HG02642 (cell line): ENCODE data around the gene NRL.
A peak's percentile ranks its signal among the peaks of the same experiment; 100 is the strongest.
"Not testable (repeated sequence)": the region's sequence is repeated elsewhere in the genome, so short reads cannot be mapped to it uniquely, and the experiment has no call there.

ENCODE experiments used
- ATAC-seq: cut with Tn5 transposase; IDR thresholded peaks from one replicate; pipeline ENCODE4 v1.9.1; 2021; ENCODE audit warnings: mild to moderate bottlenecking; ENCODE audit not compliant: unreplicated experiment, poor library complexity

Gene NRL

GRCh38 chr14:24055971-24056799 is 58.6 kb downstream of the NRL start:
- no peak for ATAC-seq

- no peak for ATAC-seq
Observed at GRCh38 chr14:24054646-24055045, 60.1 kb downstream of the NRL start.

GRCh38 chr14:24054324-24054641 is 60.5 kb downstream of the NRL start:
- ATAC-seq = no peak

- no peak for ATAC-seq
Observed at GRCh38 chr14:24053548-24054323, 61.0 kb downstream of the NRL start.

GRCh38 chr14:24052656-24053547 is 61.8 kb downstream of the NRL start:
- ATAC-seq = no peak

- peak; percentile 79 for ATAC-seq
Observed at GRCh38 chr14:24051789-24052655, 62.7 kb downstream of the NRL start, which contains the start of gene CARMIL3. TSS of gene CARMIL3 (plus strand) at chr14:24052009. CDS start at chr14:24052154, 145 bp downstream.

- ATAC-seq = peak; percentile 3
Observed at GRCh38 chr14:24051176-24051788, 63.5 kb downstream of the NRL start.

GRCh38 chr14:24050753-24051152 is 64.0 kb downstream of the NRL start:
- ATAC-seq = not testable (repeated sequence)

- ATAC-seq = not testable (repeated sequence)
Observed at GRCh38 chr14:24049002-24049401, 65.7 kb downstream of the NRL start.

- no peak for ATAC-seq
Observed at GRCh38 chr14:24042746-24043145, 72.0 kb downstream of the NRL start.

- ATAC-seq = no peak
Observed at GRCh38 chr14:24040692-24041091, 74.1 kb downstream of the NRL start.

- ATAC-seq = no peak
Observed at GRCh38 chr14:24038686-24039085, 76.1 kb downstream of the NRL start.

- ATAC-seq = no peak
Observed at GRCh38 chr14:24037658-24038037, 77.1 kb downstream of the NRL start.

- peak; percentile 11 for ATAC-seq
Observed at GRCh38 chr14:24036963-24037657, 77.6 kb downstream of the NRL start.

GRCh38 chr14:24036169-24036962 is 78.4 kb downstream of the NRL start:
- peak; percentile 76 for ATAC-seq

GRCh38 chr14:24035769-24036168 is 79.0 kb downstream of the NRL start:
- ATAC-seq = peak; percentile 3

GRCh38 chr14:24032727-24033418 is 81.9 kb downstream of the NRL start:
- no peak for ATAC-seq
